Measurements from ENCODE around the gene HAAO.
"Not testable (repeated sequence)": the region's sequence is repeated elsewhere in the genome, so short reads cannot be mapped to it uniquely, and the experiment has no call there.

Gene HAAO

DNA sequence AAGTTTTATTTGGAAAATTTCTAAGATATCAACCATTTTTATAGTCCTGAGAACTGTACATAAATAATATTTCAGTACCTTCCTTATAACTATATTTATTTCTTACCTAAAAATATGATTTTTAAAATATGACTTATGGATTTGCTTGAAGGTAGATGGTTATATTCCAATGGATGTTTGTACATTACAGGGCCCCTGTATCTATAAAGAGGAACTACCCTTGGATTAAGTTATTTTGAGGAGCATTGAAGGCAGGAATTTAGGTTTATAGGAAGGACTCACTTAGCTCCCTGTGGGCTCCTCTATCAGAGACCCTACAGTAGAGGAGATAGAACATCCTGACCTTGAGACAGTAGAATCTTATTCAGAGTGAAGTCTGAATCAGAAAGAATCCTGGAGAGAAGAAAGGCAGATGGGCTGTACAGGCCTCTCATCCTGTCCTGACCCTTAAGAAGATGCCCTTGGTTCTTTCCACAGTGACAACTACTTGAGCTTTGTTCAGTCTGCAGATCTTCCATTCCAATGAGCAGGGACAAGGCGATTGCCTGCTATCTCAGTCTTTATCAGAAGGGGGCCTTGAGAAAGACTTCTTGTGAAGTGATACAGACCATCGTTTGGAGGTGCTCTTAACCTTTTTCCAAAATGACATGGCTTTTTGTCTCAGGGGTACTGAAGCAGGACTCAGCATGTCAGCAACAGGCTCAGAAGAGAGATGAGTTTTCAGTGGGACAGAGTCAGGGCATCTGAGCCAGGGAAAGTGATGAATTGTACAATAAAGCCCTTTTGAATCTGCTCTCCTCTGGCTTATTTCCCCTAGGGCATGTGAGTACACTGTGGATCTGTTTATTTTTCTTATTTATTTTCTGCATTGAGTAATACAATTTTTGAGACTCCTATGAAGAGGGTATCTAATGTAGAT is 49.4 kb downstream of the HAAO start:
- no peak for DNase-seq

DNA sequence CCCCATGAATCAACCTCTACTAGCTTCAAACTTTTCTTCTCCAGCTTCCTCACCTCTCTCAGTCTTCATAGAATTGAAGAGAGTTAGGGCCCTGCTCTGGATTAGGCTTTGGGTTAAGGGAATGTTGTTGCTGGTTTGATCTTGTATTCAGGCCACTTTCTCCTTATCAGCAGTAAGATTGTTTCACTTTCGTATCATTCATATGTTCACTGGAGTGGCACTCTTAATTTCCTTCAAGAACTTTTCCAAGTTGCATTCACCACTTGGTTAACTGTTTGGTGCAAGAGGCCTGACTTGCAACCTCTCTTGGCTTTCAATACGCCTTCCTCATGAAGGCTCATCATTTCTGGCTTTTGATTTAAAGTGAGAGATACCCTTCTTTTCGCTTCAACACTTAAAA is 51.2 kb downstream of the HAAO start:
- DNase-seq, result no peak

DNA sequence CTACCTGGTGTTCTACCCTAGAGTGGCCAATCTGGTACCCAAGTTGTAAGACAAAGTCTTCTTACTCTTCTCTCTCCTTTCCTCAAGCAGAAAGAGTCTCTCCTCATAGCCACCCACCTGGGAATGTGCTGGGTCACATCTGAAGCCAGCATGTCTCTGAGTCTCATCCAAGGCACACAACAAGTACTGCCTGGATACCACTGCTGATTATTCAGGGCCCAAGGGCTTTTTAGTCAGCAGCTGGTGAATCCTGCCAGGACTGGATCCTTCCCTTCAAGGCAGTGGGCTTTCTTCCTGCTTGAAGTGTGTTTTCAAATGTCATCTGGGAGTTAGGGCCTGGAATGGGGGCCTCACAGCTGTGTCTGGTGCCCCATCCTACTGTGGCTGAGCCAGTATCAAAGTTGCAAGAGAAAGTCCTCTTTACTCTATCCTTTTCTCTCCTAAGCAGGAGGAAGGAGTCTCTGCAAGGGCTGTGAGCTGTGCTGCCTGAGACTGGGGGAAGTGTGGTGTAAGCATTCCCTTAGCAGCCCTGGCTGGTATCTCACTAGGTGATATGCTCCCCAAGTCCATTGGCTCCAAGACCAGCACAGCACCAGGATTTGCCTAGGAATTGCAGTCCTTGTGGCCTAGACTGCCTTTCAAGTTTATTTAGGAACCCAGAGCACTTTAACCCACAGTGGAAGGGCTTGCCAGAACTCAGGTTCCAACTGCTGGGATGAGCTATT is 55.6 kb downstream of the HAAO start:
- DNase-seq, result no peak

DNA sequence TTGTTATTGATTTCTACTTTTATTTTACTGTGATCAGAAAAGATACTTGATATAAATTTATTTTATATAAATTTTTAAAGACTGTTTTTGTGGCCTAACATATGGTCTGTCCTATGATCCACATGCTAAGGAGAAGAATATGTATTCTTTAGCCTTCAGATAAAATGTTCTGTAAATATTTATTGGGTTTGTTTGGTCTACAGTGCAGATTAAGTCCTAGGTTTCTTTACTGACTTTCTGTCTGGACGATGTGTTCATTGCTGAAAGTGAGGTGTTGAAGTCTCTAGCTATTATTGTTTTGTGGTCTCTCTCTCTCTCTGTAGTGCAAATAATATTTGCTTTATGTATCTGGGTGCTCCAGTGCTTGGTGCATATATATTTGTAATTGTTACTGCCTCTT is 58.5 kb downstream of the HAAO start:
- DNase-seq, result no peak

DNA sequence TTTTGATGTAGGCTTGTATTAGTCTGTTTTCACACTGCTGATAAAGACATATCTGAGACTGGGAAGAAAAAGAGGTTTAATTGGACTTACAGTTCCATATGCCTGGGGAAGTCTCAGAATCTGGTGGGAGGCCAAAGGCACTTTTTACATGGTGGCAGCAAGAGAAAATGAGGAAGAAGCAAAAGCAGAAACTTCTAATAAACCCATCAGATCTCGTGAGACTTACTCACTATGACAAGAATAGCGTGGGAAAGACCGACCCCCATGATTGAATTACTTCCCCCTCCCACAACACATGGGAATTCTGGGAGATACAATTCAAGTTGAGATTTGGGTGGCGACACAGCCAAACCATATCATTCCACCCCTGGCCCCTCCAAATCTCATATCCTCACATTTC is 61.1 kb downstream of the HAAO start:
- DNase-seq, result not testable (repeated sequence)

DNA sequence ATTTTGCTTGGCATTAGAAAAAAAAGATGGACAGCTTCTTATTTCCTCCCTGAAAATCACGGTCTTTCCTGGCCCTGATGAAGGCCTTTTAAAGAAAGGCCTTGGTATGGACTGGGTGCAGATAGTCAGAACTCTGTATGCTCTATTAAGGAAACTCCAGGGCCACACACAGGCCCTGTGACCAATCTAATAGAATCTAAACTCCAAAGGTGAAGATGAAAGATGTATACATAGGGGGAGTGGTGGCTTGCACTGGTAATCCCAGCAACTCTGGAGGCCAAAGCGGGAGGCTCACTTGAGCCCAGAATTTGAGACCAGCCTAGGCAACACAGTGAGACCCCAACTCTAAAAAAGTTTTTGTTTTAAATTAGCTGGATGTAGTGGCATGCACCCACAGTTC is 65.7 kb downstream of the HAAO start:
- no peak for DNase-seq

DNA sequence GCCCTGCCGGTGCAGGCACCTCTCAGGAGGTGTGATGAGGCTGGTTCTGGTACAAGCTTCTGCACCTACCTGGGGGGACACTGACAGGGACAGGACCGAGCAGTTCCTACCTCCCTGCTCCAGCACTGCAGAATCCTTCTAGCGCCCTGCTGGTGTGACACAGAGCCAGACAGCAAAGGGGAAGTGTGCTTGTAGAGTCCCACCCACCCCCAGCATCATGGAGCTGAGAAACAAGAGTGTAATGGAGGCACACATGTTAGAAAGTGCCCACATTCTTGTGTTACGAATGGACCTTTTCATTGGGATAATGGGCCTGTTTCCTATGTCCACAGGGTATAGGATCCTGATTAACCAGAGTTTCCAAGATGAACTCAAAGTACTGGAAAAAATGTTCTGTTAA is 66.7 kb downstream of the HAAO start:
- DNase-seq, result no peak

DNA sequence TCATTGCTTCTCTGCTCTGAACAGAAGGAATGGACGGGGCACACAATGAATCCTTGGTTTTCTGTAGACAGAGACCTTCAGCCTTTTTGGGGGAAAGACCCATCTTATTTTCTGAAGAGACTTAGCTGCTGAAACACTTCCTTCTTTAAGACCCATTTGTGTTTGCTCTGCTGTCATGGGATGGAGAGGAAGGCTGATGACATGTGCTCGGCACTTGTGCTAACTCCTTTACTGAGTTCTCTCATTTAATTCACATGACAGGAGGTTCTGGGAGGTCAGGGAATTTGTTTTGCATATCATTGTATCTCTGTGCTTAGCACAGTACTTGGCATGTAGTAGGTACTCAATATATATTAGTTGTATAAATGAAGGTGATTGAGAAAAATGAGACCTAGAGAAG is 67.5 kb downstream of the HAAO start:
- no peak for DNase-seq

DNA sequence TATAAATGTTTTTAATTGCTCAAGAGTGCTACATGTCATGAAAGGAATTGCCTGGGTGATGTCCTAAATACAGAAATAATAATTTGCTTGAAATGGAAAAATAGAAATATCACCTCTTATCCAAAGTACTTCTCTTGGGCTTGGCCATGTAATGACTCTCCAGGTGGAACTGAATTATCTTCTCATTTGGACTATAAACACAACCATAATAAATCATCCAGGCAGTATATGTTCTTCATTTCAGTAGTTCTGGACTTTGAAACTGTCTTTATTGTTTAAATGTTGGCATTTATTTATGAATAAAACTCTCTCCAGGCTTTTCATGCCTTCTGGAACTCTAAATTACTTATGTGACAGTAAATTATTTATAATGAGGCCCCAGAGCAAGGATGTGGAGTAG is 68.9 kb downstream of the HAAO start:
- DNase-seq, result no peak

DNA sequence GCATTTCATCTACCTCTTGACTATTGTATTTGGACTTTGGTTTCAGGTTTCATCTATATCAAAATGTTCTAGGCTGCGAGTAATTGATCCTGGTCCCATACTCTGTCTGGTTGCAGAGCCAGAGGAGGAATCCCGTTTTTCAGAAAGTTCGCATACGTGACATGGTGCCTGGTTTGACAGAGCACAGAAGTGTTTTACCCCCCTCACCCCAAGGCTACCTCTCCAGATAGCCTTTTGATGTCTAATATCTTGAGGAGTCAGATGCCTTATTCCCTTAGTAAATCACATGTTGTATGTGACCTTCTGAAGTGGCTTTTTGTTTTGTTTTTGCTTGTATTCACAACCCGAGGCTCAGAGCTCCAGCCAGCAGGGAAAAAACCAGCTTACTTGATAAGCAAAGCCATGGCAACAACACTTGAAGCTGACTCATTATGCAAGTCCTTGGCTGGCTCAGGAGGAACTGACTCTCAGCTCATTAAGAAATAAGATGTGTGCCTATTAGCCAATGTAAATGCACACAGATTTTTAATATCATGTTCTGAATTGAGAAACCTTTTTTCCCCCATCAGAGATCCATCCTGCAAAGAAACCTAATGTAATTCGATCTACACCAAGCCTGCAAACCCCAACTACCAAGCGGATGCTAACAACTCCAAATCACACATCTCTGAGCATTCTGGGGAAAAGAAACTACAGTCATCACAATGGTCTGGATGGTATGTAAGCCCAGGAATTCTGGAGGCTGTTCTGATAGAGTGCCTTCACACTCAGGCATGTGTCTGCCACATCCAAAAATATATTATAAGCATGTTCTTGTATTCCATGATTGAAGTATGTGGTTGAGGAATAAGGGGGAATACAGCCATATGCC is 69.8 kb downstream of the HAAO start:
- no peak for DNase-seq

DNA sequence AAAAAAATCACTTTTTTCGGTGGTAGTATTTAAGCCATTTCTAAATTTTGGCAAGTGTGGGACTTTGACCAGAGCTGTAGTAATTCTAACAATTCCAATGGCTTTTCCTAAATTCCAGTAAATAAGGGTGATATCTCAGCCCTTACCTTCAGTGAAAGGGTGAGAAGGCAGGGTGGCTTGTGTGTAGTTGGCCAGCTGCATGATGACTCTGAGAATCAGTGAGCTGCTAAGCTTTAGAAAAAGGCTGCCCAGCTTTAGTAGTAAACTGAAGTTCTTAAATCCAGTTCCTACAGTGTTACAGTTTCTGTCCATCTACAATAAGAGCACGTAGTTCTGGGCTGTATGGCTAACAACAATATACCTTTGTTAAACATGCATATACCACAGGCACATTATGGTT is 70.5 kb downstream of the HAAO start:
- DNase-seq, result no peak
